A549 (cell line): ENCODE measurements around the gene RAP1A. TPM values are rescaled to one million over a fixed set of nuclear protein-coding genes. Genes with fewer than 3 reads are reported as not detected.

ENCODE experiments used
- ATAC-seq, 2 experiments: fragments of 200-7000 bp in 1 of 2; fragments of >200 bp in 1 of 2; cut with Nextera tagmentation in 1 of 2; cut with Tn5 transposase in 1 of 2; 3 replicates each; pipeline versions ENCODE4 v1.8.0 to v1.9.1; 2018 to 2020; ENCODE audit warnings: mild to moderate bottlenecking in 1 of 2, moderate library complexity in 1 of 2
- CTCF ChIA-PET: fragments of 300-600 bp; sonication (Branson Sonifier 250); formaldehyde crosslinking; extraction: SDS; loops from one replicate; lab custom pipeline; 2021; ENCODE audit warnings: antibody characterized with exemption, inconsistent platforms; lab: Yijun Ruan, JAX
- POLR2A ChIA-PET: fragments of 350-600 bp; formaldehyde crosslinking; extraction: SDS; loops from one replicate; lab custom pipeline; 2021; ENCODE audit warnings: antibody characterized with exemption, inconsistent platforms; lab: Yijun Ruan, JAX
- DNase-seq, 2 experiments: peaks; one replicate each; pipeline versions ENCODE4 v3.0.0 to v3.0.0-alpha.2; 2011 to 2016; ENCODE audit warnings: low read depth in 1 of 2, low spot score in 1 of 2
- FAIRE-seq: peaks from 2 replicates; lab custom pipeline; 2011; peaks lifted over from hg19 to GRCh38; lab: Jason Lieb, UNC
- H3K27ac ChIP-seq, 2 experiments: fragments of >200 bp; sonication (Bioruptor Twin); formaldehyde crosslinking; 3 replicates each; pipeline ENCODE4 v1.5.1; 2016 to 2017
- H3K4me1 ChIP-seq: fragments of >200 bp; sonication (Bioruptor Twin); formaldehyde crosslinking; 3 replicates; pipeline ENCODE4 v1.6.1; 2016
- H3K4me2 ChIP-seq: fragments of >200 bp; sonication (Bioruptor Twin); formaldehyde crosslinking; 3 replicates; pipeline ENCODE4 v1.6.1; 2016
- H3K4me3 ChIP-seq: fragments of >200 bp; sonication (Bioruptor Twin); formaldehyde crosslinking; 3 replicates; pipeline ENCODE4 v1.5.1; 2016
- H3K9me3 ChIP-seq: fragments of >200 bp; sonication (Bioruptor Twin); formaldehyde crosslinking; 3 replicates; pipeline ENCODE4 v1.6.1; 2016
- ATOH8 ChIP-seq: fragments of 250-450 bp; sonication (Bioruptor Pico); IDR thresholded peaks from 2 replicates; pipeline ENCODE4 v1.5.0; 2020; ENCODE audit warnings: low read depth, mild to moderate bottlenecking, moderate library complexity
- CBX2 ChIP-seq: fragments of 200-600 bp; sonication (generic); IDR thresholded peaks from 2 replicates; pipeline ENCODE4 v1.6.1; 2016; ENCODE audit warnings: low read depth, mild to moderate bottlenecking, borderline replicate concordance
- CBX8 ChIP-seq: fragments of 200-600 bp; sonication (generic); IDR thresholded peaks from 2 replicates; pipeline ENCODE4 v1.6.1; 2016
- E2F6 ChIP-seq: IDR thresholded peaks from 2 replicates; pipeline ENCODE4 v1.6.1; 2012; ENCODE audit warnings: low read depth, borderline replicate concordance
- EHF ChIP-seq: fragments of 250-450 bp; sonication (Bioruptor Pico); IDR thresholded peaks from 2 replicates; pipeline ENCODE4 v1.5.0; 2020; ENCODE audit warnings: mild to moderate bottlenecking
- FOSB ChIP-seq: fragments of 250-450 bp; sonication (Bioruptor Pico); IDR thresholded peaks from 2 replicates; pipeline ENCODE4 v1.5.0; 2020; ENCODE audit warnings: mild to moderate bottlenecking, moderate library complexity
- GATA3 ChIP-seq: IDR thresholded peaks from 2 replicates; pipeline ENCODE4 v1.6.1; 2012; ENCODE audit warnings: borderline replicate concordance
- HDAC2 ChIP-seq: fragments of 200-600 bp; sonication (generic); IDR thresholded peaks from 2 replicates; pipeline ENCODE4 v1.6.1; 2016
- HEYL ChIP-seq: fragments of 250-450 bp; sonication (Bioruptor Pico); IDR thresholded peaks from 2 replicates; pipeline ENCODE4 v1.8.0; 2021; ENCODE audit warnings: mild to moderate bottlenecking, moderate library complexity
- HOXA7 ChIP-seq: fragments of 250-450 bp; sonication (Bioruptor Pico); IDR thresholded peaks from 2 replicates; pipeline ENCODE4 v1.5.0; 2020; ENCODE audit warnings: mild to moderate bottlenecking, moderate library complexity
- HOXB5 ChIP-seq: fragments of 250-450 bp; sonication (Bioruptor Pico); IDR thresholded peaks from 2 replicates; pipeline ENCODE4 v1.5.0; 2020; ENCODE audit warnings: mild to moderate bottlenecking, moderate library complexity
- JUN ChIP-seq, 2 experiments: fragments of >200 bp; sonication (Bioruptor Twin); formaldehyde crosslinking; IDR thresholded peaks; 2 replicates in 1 of 2; 3 replicates in 1 of 2; pipeline ENCODE4 v1.6.1; 2016 to 2017
- JUNB ChIP-seq: fragments of >200 bp; sonication (Bioruptor Twin); formaldehyde crosslinking; IDR thresholded peaks from 2 replicates; pipeline ENCODE4 v1.6.1; 2016
- NPAS2 ChIP-seq: fragments of 250-450 bp; sonication (Bioruptor Pico); IDR thresholded peaks from 2 replicates; pipeline ENCODE4 v1.8.0; 2022; ENCODE audit warnings: mild to moderate bottlenecking, moderate library complexity, borderline replicate concordance
- POLR2A ChIP-seq: IDR thresholded peaks from 2 replicates; pipeline ENCODE4 v1.6.1; 2012; ENCODE audit warnings: mild to moderate bottlenecking, low read length
- POLR2AphosphoS2 ChIP-seq: conservative IDR thresholded peaks from 2 replicates; pipeline ENCODE4 v1.6.1; 2012; ENCODE audit warnings: low read length, improper control_type of control experiment, inconsistent platforms
- RCOR1 ChIP-seq: fragments of 150-350 bp; IDR thresholded peaks from 2 replicates; pipeline ENCODE4 v1.6.1; 2014; ENCODE audit warnings: antibody characterized with exemption, low read length, low read depth
- RNF2 ChIP-seq: fragments of 200-600 bp; sonication (generic); IDR thresholded peaks from 2 replicates; pipeline ENCODE4 v1.6.1; 2016; ENCODE audit warnings: low read depth, mild to moderate bottlenecking, antibody characterized with exemption, moderate library complexity, borderline replicate concordance
- SMC3 ChIP-seq: fragments of >200 bp; sonication (Bioruptor Twin); formaldehyde crosslinking; IDR thresholded peaks from 3 replicates; pipeline ENCODE4 v1.6.1; 2018; ENCODE audit warnings: inconsistent platforms
- SREBF2 ChIP-seq: fragments of 450-650 bp; IDR thresholded peaks from 2 replicates; pipeline ENCODE4 v1.6.1; 2014; ENCODE audit warnings: mild to moderate bottlenecking, moderate library complexity
- USF2 ChIP-seq: fragments of 450-650 bp; IDR thresholded peaks from 2 replicates; pipeline ENCODE4 v1.6.1; 2014; ENCODE audit warnings: antibody characterized with exemption
- ZFP36 ChIP-seq: fragments of 450-650 bp; IDR thresholded peaks from 2 replicates; pipeline ENCODE4 v1.6.1; 2014; ENCODE audit warnings: borderline replicate concordance; ENCODE audit not compliant: partially characterized antibody
- WGBS: methylation state at CpG from one replicate; pipeline ENCODE4 v1.1.6; 2017; ENCODE audit errors: missing lambda C conversion rate; 5-methylcytosine and 5-hydroxymethylcytosine counted together
- polyA plus RNA-seq, 4 experiments: library from polyadenylated mRNA; depleted of rRNA in 3 of 4; stranded (reverse); fragments of >200 nt; fragmentation: RNase III in 1 of 4; extraction: RNeasy Plus Mini Kit Qiagen cat#74134 plus additional on column Dnase treatment in 1 of 4; gene quantifications; 2 replicates in 3 of 4; 3 replicates in 1 of 4; pipeline ENCODE4 v1.2.3, GENCODE V29; 2011 to 2017

RAP1A gene
- polyA plus RNA-seq, 2 of the 4 experiments (the other 2 are of a cell fraction) = 37.1 to 39.8 TPM

- TF ChIP-seq ATOH8 (CRISPR knock-in tag) = no peak
- TF ChIP-seq NPAS2 = no peak
- TF ChIP-seq RNF2 = no peak
Observed at GRCh38 chr1:111577814-111578213, 41.8 kb upstream of the RAP1A start (continued).

- WGBS = 33% methylated on average over 2 of the region's 2 CpGs
- no peak overlapping the region for H3K4me3 ChIP-seq
- DNase-seq = no peak
- H3K4me2 ChIP-seq = no peak overlapping the region
- no peak overlapping the region for H3K27ac ChIP-seq
- H3K9me3 ChIP-seq = no peaks in the 10 kb centered on the region
- FAIRE-seq = no peak
- TF ChIP-seq USF2 (no peak), FOSB (CRISPR knock-in tag) (no peak), HEYL (CRISPR knock-in tag) (no peak), POLR2A (no peak), POLR2AphosphoS2 (no peak), HOXB5 (no peak), CBX2 (no peak), CBX8 (no peak), HOXA7 (CRISPR knock-in tag) (no peak), JUN (IDR thresholded peaks at IDR 0.05) (no peak)
- ATAC-seq = no peak
- no peaks in the 10 kb centered on the region for H3K4me1 ChIP-seq
- ChIA-PET CTCF (interaction anchor here (1.6 kb wide), 1 partner anchor 14 kb away, joined by 4 read pairs; no protein-coding TSS in a partner anchor), POLR2A (no interaction called here)
Observed at GRCh38 chr1:111581166-111581565, 38.4 kb upstream of the RAP1A start.

GRCh38 chr1:111582016-111582415, 37.6 kb upstream of the RAP1A start:
- no peak for TF ChIP-seq GATA3
- TF ChIP-seq JUNB = no peak
- TF ChIP-seq E2F6 = no peak
- Histone ChIP-seq H3K4me2 (no peak overlapping the region), H3K4me3 (no peak overlapping the region), H3K4me1 (no peaks in the 10 kb centered on the region), H3K27ac (no peak overlapping the region), H3K9me3 (no peaks in the 10 kb centered on the region)
- DNase-seq (no peak), FAIRE-seq (no peak), ATAC-seq (no peak)
- ChIA-PET CTCF (interaction anchor here (1.3 to 1.6 kb wide), 2 partner anchors 10 to 13 kb away, joined by 3 to 4 read pairs; no protein-coding TSS in a partner anchor), POLR2A (no interaction called here)
- WGBS = 13% methylated on average over 1 of the region's 1 CpG

- no peak for DNase-seq
- CTCF ChIA-PET = interaction anchor here (0.6 to 1.6 kb wide), 4 partner anchors 11 to 123 kb away, joined by 3 to 4 read pairs (median 3); no protein-coding TSS in a partner anchor
Observed at GRCh38 chr1:111582644-111583618, 36.7 kb upstream of the RAP1A start.

More at GRCh38 chr1:111582644-111583618, 36.7 kb upstream of the RAP1A start:
- WGBS = 77% methylated on average over 8 of the region's 8 CpGs
- Histone ChIP-seq H3K4me1 (no peaks in the 10 kb centered on the region), H3K27ac (no peak overlapping the region), H3K9me3 (no peaks in the 10 kb centered on the region), H3K4me3 (no peak overlapping the region), H3K4me2 (no peak overlapping the region)
- POLR2A ChIA-PET = no interaction called here
- FAIRE-seq (no peak), ATAC-seq (no peak)
- no peak for TF ChIP-seq USF2
- TF ChIP-seq EHF (CRISPR knock-in tag) = no peak
- no peak for TF ChIP-seq SMC3
- TF ChIP-seq SREBF2 = no peak
- no peak for TF ChIP-seq RCOR1
- no peak for TF ChIP-seq HDAC2
- no peak for TF ChIP-seq ZFP36
- TF ChIP-seq POLR2A = no peak
- TF ChIP-seq CBX8 = no peak
